ENCODE results near the gene PIGH. TPM values are rescaled to one million over a fixed set of nuclear protein-coding genes. Genes with fewer than 3 reads are reported as not detected.

PIGH gene
- total RNA-seq, 3 donors from 2014 or later (not counting 1 experiment from before 2014, with no cell fraction given), result 50.9 to 56.0 (median 54.5) TPM

- Histone ChIP-seq H3K9me3 (ENCODE audit: control insufficient read depth, insufficient read depth, low read length) (no peaks in the 10 kb centered on the region), H3K27me3 (ENCODE audit: control insufficient read depth, insufficient read depth, low read length) (no peaks in the 10 kb centered on the region), H3K36me3 (ENCODE audit: control insufficient read depth, insufficient read depth, low read length) (no peaks in the 10 kb centered on the region), H3K27ac (ENCODE audit: low read length) (no peak overlapping the region), H3K4me1 (ENCODE audit: control insufficient read depth, insufficient read depth, low read length) (no peaks in the 10 kb centered on the region), H3K4me3 (ENCODE audit: low read length) (no peak overlapping the region)
- Mint-ChIP-seq H3K27ac (no peak overlapping the region), H3K27me3 (ENCODE audit: low read depth in 2 of 2) (peaks cover 0 to 6% of the 10 kb centered on the region in 2 donors), H3K36me3 (no peaks in the 10 kb centered on the region), H3K4me3 (no peak overlapping the region), H3K9me3 (no peaks in the 10 kb centered on the region), H3K4me1 (no peaks in the 10 kb centered on the region)
- intact Hi-C loops (cut with micrococcal nuclease), result no loop called here
- DNase-seq, result no peak
- no peak for TF ChIP-seq CTCF (IDR thresholded peaks at IDR 0.05)
- ATAC-seq, result no peak
- WGBS (ENCODE audit: insufficient coverage), result 93% methylated on average over 5 of the region's 5 CpGs
These were observed 37.3 kb downstream of the PIGH start for GRCh38 chr14:67562776-67563150.

- H3K4me1 Mint-ChIP-seq, result no peaks in the 10 kb centered on the region
- no peaks in the 10 kb centered on the region for H3K36me3 ChIP-seq (ENCODE audit: control insufficient read depth, insufficient read depth, low read length)
- H3K27ac Mint-ChIP-seq, result no peak overlapping the region
- H3K4me3 Mint-ChIP-seq, result no peak overlapping the region
- no peaks in the 10 kb centered on the region for H3K27me3 ChIP-seq (ENCODE audit: control insufficient read depth, insufficient read depth, low read length)
- no peak overlapping the region for H3K27ac ChIP-seq (ENCODE audit: low read length)
- no peak for ATAC-seq
- DNase-seq, result no peak
- no peak for TF ChIP-seq CTCF (IDR thresholded peaks at IDR 0.05)
- H3K27me3 Mint-ChIP-seq (ENCODE audit: low read depth in 2 of 2), result peaks cover under 1 to 4% of the 10 kb centered on the region in 2 donors
- no peak overlapping the region for H3K4me3 ChIP-seq (ENCODE audit: low read length)
- H3K9me3 ChIP-seq (ENCODE audit: control insufficient read depth, insufficient read depth, low read length), result no peaks in the 10 kb centered on the region
- H3K9me3 Mint-ChIP-seq, result no peaks in the 10 kb centered on the region
- intact Hi-C loops (cut with micrococcal nuclease), result no loop called here
- H3K36me3 Mint-ChIP-seq, result no peaks in the 10 kb centered on the region
- WGBS (ENCODE audit: insufficient coverage), result 80% methylated on average over 14 of the region's 14 CpGs
- H3K4me1 ChIP-seq (ENCODE audit: control insufficient read depth, insufficient read depth, low read length), result no peaks in the 10 kb centered on the region
These were observed 37.9 kb downstream of the PIGH start for GRCh38 chr14:67562025-67562775.

- no peaks in the 10 kb centered on the region for H3K36me3 ChIP-seq (ENCODE audit: control insufficient read depth, insufficient read depth, low read length)
- H3K9me3 ChIP-seq (ENCODE audit: control insufficient read depth, insufficient read depth, low read length), result no peaks in the 10 kb centered on the region
- no peaks in the 10 kb centered on the region for H3K4me1 ChIP-seq (ENCODE audit: control insufficient read depth, insufficient read depth, low read length)
- no peak overlapping the region for H3K4me3 ChIP-seq (ENCODE audit: low read length)
- peaks cover 6 to 7% of the 10 kb centered on the region in 2 donors for H3K27me3 Mint-ChIP-seq (ENCODE audit: low read depth in 2 of 2)
- WGBS (ENCODE audit: insufficient coverage), result 37% methylated on average over 4 of the region's 4 CpGs
- ATAC-seq (no peak), DNase-seq (no peak)
- no peak overlapping the region for H3K27ac ChIP-seq (ENCODE audit: low read length)
- no peaks in the 10 kb centered on the region for H3K36me3 Mint-ChIP-seq
- H3K27me3 ChIP-seq (ENCODE audit: control insufficient read depth, insufficient read depth, low read length), result no peaks in the 10 kb centered on the region
- no peak for TF ChIP-seq CTCF (IDR thresholded peaks at IDR 0.05)
- no peak overlapping the region for H3K4me3 Mint-ChIP-seq
- no peaks in the 10 kb centered on the region for H3K4me1 Mint-ChIP-seq
- H3K27ac Mint-ChIP-seq, result no peak overlapping the region
- no peaks in the 10 kb centered on the region for H3K9me3 Mint-ChIP-seq
- intact Hi-C loops (cut with micrococcal nuclease), result no loop called here
These were observed 40.4 kb downstream of the PIGH start for GRCh38 chr14:67559639-67560038.

- 87% methylated on average over 3 of the region's 3 CpGs for WGBS (ENCODE audit: insufficient coverage)
These were observed 42.4 kb downstream of the PIGH start for GRCh38 chr14:67557656-67558055.

More at GRCh38 chr14:67557656-67558055, 42.4 kb downstream of the PIGH start:
- Mint-ChIP-seq H3K4me1 (no peaks in the 10 kb centered on the region), H3K9me3 (no peaks in the 10 kb centered on the region), H3K27me3 (ENCODE audit: low read depth in 2 of 2) (peaks cover 7 to 13% of the 10 kb centered on the region in 2 donors), H3K36me3 (no peaks in the 10 kb centered on the region), H3K4me3 (no peak overlapping the region), H3K27ac (no peak overlapping the region)
- TF ChIP-seq CTCF (IDR thresholded peaks at IDR 0.05), result no peak
- intact Hi-C loops (cut with micrococcal nuclease), result no loop called here
- Histone ChIP-seq H3K9me3 (ENCODE audit: control insufficient read depth, insufficient read depth, low read length) (no peaks in the 10 kb centered on the region), H3K4me3 (ENCODE audit: low read length) (no peak overlapping the region), H3K27ac (ENCODE audit: low read length) (no peak overlapping the region), H3K27me3 (ENCODE audit: control insufficient read depth, insufficient read depth, low read length) (no peaks in the 10 kb centered on the region), H3K4me1 (ENCODE audit: control insufficient read depth, insufficient read depth, low read length) (no peaks in the 10 kb centered on the region), H3K36me3 (ENCODE audit: control insufficient read depth, insufficient read depth, low read length) (no peaks in the 10 kb centered on the region)
- DNase-seq, result no peak
- no peak for ATAC-seq

Measured in natural killer cell (primary cell).